H1 (cell line): ENCODE measurements around the gene CUL4A. TPM values are rescaled to one million over a fixed set of nuclear protein-coding genes. Genes with fewer than 3 reads are reported as not detected.

Experiments used
- CTCF ChIA-PET: fragments of 300-600 bp; sonication (Branson Sonifier 250); formaldehyde crosslinking; loops from one replicate; lab custom pipeline; 2021; ENCODE audit not compliant: partially characterized antibody; lab: Charles Lee
- POLR2A ChIA-PET: fragments of 300-600 bp; sonication (Branson Sonifier 250); formaldehyde crosslinking; loops from one replicate; lab custom pipeline; 2021; ENCODE audit warnings: inconsistent platforms; ENCODE audit not compliant: partially characterized antibody; lab: Charles Lee
- DNase-seq, 2 experiments: peaks; one replicate each; pipeline versions ENCODE4 v3.0.0 to v3.0.0-alpha.2; 2010 to 2022; ENCODE audit warnings: low spot score in 2 of 2, low read depth in 1 of 2, mixed read lengths in 1 of 2
- FAIRE-seq: peaks from 2 replicates; lab custom pipeline; 2011; peaks lifted over from hg19 to GRCh38; lab: Jason Lieb, UNC
- H2AFZ ChIP-seq: 2 replicates; pipeline ENCODE4 v1.8.1; 2012; ENCODE audit warnings: low read length, inconsistent platforms
- H2AK5ac ChIP-seq: 2 replicates; pipeline ENCODE4 v1.6.1; 2013; ENCODE audit warnings: low read depth, low read length
- H2BK120ac ChIP-seq: replicated peaks from 2 replicates; pipeline ENCODE3; 2013; ENCODE audit warnings: low read depth, low read length, inconsistent platforms
- H2BK12ac ChIP-seq: 2 replicates; pipeline ENCODE4 v1.6.1; 2013; ENCODE audit warnings: low read depth, low read length
- H2BK15ac ChIP-seq: 2 replicates; pipeline ENCODE4 v1.6.1; 2013; ENCODE audit warnings: low read length
- H2BK20ac ChIP-seq: 2 replicates; pipeline ENCODE4 v1.6.1; 2013; ENCODE audit warnings: low read length
- H2BK5ac ChIP-seq: 2 replicates; pipeline ENCODE4 v1.6.1; 2013; ENCODE audit warnings: low read depth, low read length
- H3K14ac ChIP-seq: 2 replicates; pipeline ENCODE4 v1.6.1; 2013; ENCODE audit warnings: inconsistent platforms; ENCODE audit not compliant: insufficient read length
- H3K18ac ChIP-seq: 2 replicates; pipeline ENCODE4 v1.6.1; 2013; ENCODE audit warnings: low read length; ENCODE audit errors: extremely low read depth
- H3K23ac ChIP-seq: 2 replicates; pipeline ENCODE4 v1.6.1; 2013; ENCODE audit warnings: inconsistent platforms; ENCODE audit not compliant: insufficient read length
- H3K23me2 ChIP-seq: 2 replicates; pipeline ENCODE4 v1.6.1; 2013; ENCODE audit warnings: low read depth, low read length
- H3K27ac ChIP-seq: 2 replicates; pipeline ENCODE4 v1.6.1; 2011; ENCODE audit warnings: low read depth, low read length, inconsistent platforms
- H3K27me3 ChIP-seq, 4 experiments: replicated peaks in 1 of 4; 1 replicate in 1 of 4; 2 replicates in 3 of 4; pipeline versions ENCODE4 v1.6.1 to v1.8.1; 2011 to 2013; ENCODE audit warnings: low read length in 3 of 4, mild to moderate bottlenecking in 3 of 4, inconsistent platforms in 2 of 4, mixed read lengths in 2 of 4, moderate library complexity in 1 of 4; ENCODE audit not compliant: control insufficient read depth in 3 of 4, insufficient read depth in 3 of 4; ENCODE audit errors: extremely low read depth in 1 of 4
- H3K36me3 ChIP-seq, 4 experiments: 2 replicates each; pipeline versions ENCODE4 v1.6.1 to v1.8.1; 2011 to 2013; ENCODE audit warnings: mild to moderate bottlenecking in 4 of 4, low read length in 3 of 4, moderate library complexity in 2 of 4, control low read depth in 1 of 4, inconsistent platforms in 1 of 4; ENCODE audit not compliant: insufficient read depth in 4 of 4, control insufficient read depth in 2 of 4
- H3K4ac ChIP-seq: replicated peaks from 2 replicates; pipeline ENCODE3; 2013; ENCODE audit warnings: low read length, low read depth, mixed read lengths, inconsistent platforms; ENCODE audit not compliant: insufficient read length
- H3K4me1 ChIP-seq, 4 experiments: replicated peaks in 1 of 4; 1 replicate in 1 of 4; 2 replicates in 3 of 4; pipeline versions ENCODE4 v1.6.1 to v1.8.1; 2011 to 2013; ENCODE audit warnings: low read length in 3 of 4, inconsistent platforms in 2 of 4, mixed read lengths in 1 of 4; ENCODE audit not compliant: insufficient read depth in 4 of 4, control insufficient read depth in 3 of 4
- H3K4me2 ChIP-seq, 2 experiments: 2 replicates each; pipeline versions ENCODE4 v1.6.1 to v1.8.1; 2011 to 2013; ENCODE audit warnings: low read depth in 2 of 2, low read length in 2 of 2, control low read depth in 1 of 2, inconsistent platforms in 1 of 2, mild to moderate bottlenecking in 1 of 2; ENCODE audit not compliant: insufficient read depth in 1 of 2
- H3K4me3 ChIP-seq, 4 experiments: fragments of 200-600, 300-600 bp in 1 of 4; sonication (generic), shearing (Covaris generic), sonication (Bioruptor Twin) in 1 of 4; 2 replicates each; pipeline versions ENCODE4 v1.5.1 to v1.8.1; 2011 to 2016; ENCODE audit warnings: low read length in 4 of 4, low read depth in 3 of 4, control low read depth in 2 of 4, inconsistent platforms in 2 of 4, mild to moderate bottlenecking in 2 of 4, mixed read lengths in 1 of 4, moderate library complexity in 1 of 4; ENCODE audit not compliant: insufficient read depth in 2 of 4; ENCODE audit errors: extremely low read depth in 1 of 4
- H3K56ac ChIP-seq: replicated peaks from 2 replicates; pipeline ENCODE3; 2013; ENCODE audit warnings: low read depth, mild to moderate bottlenecking, mixed read lengths, low read length, inconsistent platforms; ENCODE audit not compliant: insufficient read length
- H3K79me1 ChIP-seq: 2 replicates; pipeline ENCODE4 v1.6.1; 2013; ENCODE audit warnings: low read depth, low read length, control low read depth
- H3K79me2 ChIP-seq, 2 experiments: 2 replicates each; pipeline versions ENCODE4 v1.6.1 to v1.8.1; 2012 to 2013; ENCODE audit warnings: low read length in 2 of 2, mild to moderate bottlenecking in 2 of 2, inconsistent platforms in 1 of 2; ENCODE audit not compliant: insufficient read depth in 2 of 2, control insufficient read depth in 1 of 2
- H3K9ac ChIP-seq, 4 experiments: replicated peaks in 1 of 4; 1 replicate in 1 of 4; 2 replicates in 3 of 4; pipeline versions ENCODE4 v1.6.1 to v1.8.1; 2011 to 2013; ENCODE audit warnings: low read depth in 3 of 4, low read length in 3 of 4, control low read depth in 2 of 4, mild to moderate bottlenecking in 2 of 4, moderate library complexity in 2 of 4, inconsistent platforms in 1 of 4; ENCODE audit errors: extremely low read depth in 1 of 4
- H3K9me3 ChIP-seq, 2 experiments: 2 replicates each; pipeline versions ENCODE4 v1.6.1 to v1.8.1; 2012 to 2013; ENCODE audit warnings: mild to moderate bottlenecking in 2 of 2, moderate library complexity in 2 of 2, control low read depth in 1 of 2, inconsistent platforms in 1 of 2, low read depth in 1 of 2, low read length in 1 of 2, mixed read lengths in 1 of 2; ENCODE audit not compliant: insufficient read depth in 2 of 2
- H4K20me1 ChIP-seq, 2 experiments: replicated peaks in 1 of 2; 2 replicates each; pipeline versions ENCODE3 to v1.8.1; 2011 to 2013; ENCODE audit warnings: inconsistent platforms in 2 of 2, low read length in 2 of 2, mild to moderate bottlenecking in 1 of 2; ENCODE audit not compliant: insufficient read depth in 2 of 2, control insufficient read depth in 1 of 2
- H4K5ac ChIP-seq: 2 replicates; pipeline ENCODE4 v1.6.1; 2013; ENCODE audit warnings: low read length, low read depth, mixed read lengths, inconsistent platforms; ENCODE audit not compliant: insufficient read length
- H4K8ac ChIP-seq: 2 replicates; pipeline ENCODE4 v1.8.0; 2013; ENCODE audit warnings: mild to moderate bottlenecking, moderate library complexity, low read length, inconsistent platforms; ENCODE audit not compliant: insufficient read depth; ENCODE audit errors: extremely low read depth
- H4K91ac ChIP-seq: replicated peaks from 2 replicates; pipeline ENCODE3; 2013; ENCODE audit warnings: low read length, mixed read lengths, inconsistent platforms; ENCODE audit not compliant: insufficient read length
- ASH2L ChIP-seq: fragments of 200-600, 300-600 bp; sonication (generic); IDR thresholded peaks from one replicate; pipeline ENCODE4 v1.7.1; 2017; ENCODE audit warnings: low read length
- CEBPB ChIP-seq: IDR thresholded peaks from 2 replicates; pipeline ENCODE4 v1.6.1; 2012; ENCODE audit warnings: low read depth, low read length
- CREB1 ChIP-seq: IDR thresholded peaks from 2 replicates; pipeline ENCODE4 v1.6.1; 2012; ENCODE audit warnings: inconsistent platforms
- EP300 ChIP-seq, 2 experiments: IDR thresholded peaks; 1 replicate in 1 of 2; 2 replicates in 1 of 2; pipeline ENCODE4 v1.6.1; 2011 to 2012; ENCODE audit warnings: low read depth in 2 of 2, low read length in 2 of 2, mild to moderate bottlenecking in 2 of 2, borderline replicate concordance in 1 of 2, inconsistent platforms in 1 of 2, moderate library complexity in 1 of 2
- SAP30 ChIP-seq: fragments of 300-600 bp; sonication (generic); IDR thresholded peaks from 2 replicates; pipeline ENCODE4 v1.7.1; 2012; ENCODE audit warnings: low read length, moderate library complexity, mild to moderate bottlenecking, inconsistent platforms; ENCODE audit not compliant: insufficient read depth, insufficient replicate concordance
- WGBS, 2 experiments: shearing (Covaris generic) in 1 of 2; methylation state at CpG; one replicate each; pipeline versions ENCODE4 v1.1.6 to v1.1.7; 2013 to 2015; ENCODE audit warnings: low lambda C conversion rate in 2 of 2, mixed read lengths in 2 of 2, inconsistent platforms in 1 of 2, low coverage in 1 of 2, missing lambda C conversion rate in 1 of 2; ENCODE audit not compliant: insufficient replicate concordance in 2 of 2, insufficient coverage in 1 of 2, insufficient read length in 1 of 2; ENCODE audit errors: extremely low coverage in 1 of 2, missing lambda C conversion rate in 1 of 2; 5-methylcytosine and 5-hydroxymethylcytosine counted together
- polyA plus RNA-seq, 7 experiments: library from polyadenylated mRNA; depleted of rRNA in 3 of 7; stranded (reverse) in 5 of 7; unstranded in 2 of 7; fragments of >200 nt in 5 of 7; fragments of 200-250 nt in 2 of 7; gene quantifications; 1 replicate in 5 of 7; 2 replicates in 1 of 7; 4 replicates in 1 of 7; pipeline versions ENCODE4 v1.2.1 to v1.2.3, GENCODE V29; 2011 to 2013; ENCODE audit warnings: missing spikeins in 2 of 7, mixed read lengths in 2 of 7
- total RNA-seq: library from RNA; stranded (reverse); fragmentation: NEBNext Ultra II Directional; extraction: Animal tissue kit (Norgen Biotek cat#: 25700); gene quantifications from 2 replicates; pipeline ENCODE4 v1.2.1, GENCODE V29; 2021
- TF ChIP-seq, protein P1 (sequence below): IDR thresholded peaks from 2 replicates; pipeline ENCODE4 v1.6.1; 2012; ENCODE audit warnings: inconsistent platforms
- TF ChIP-seq, protein P2 (sequence below): IDR thresholded peaks from 2 replicates; pipeline ENCODE4 v1.6.1; 2012; ENCODE audit warnings: inconsistent platforms

CUL4A gene
- total and polyA plus RNA-seq, 2 of the 8 experiments (the other 6 are each of a cell fraction or from before 2014, with no cell fraction given) = 54.7 to 101 TPM

DNA sequence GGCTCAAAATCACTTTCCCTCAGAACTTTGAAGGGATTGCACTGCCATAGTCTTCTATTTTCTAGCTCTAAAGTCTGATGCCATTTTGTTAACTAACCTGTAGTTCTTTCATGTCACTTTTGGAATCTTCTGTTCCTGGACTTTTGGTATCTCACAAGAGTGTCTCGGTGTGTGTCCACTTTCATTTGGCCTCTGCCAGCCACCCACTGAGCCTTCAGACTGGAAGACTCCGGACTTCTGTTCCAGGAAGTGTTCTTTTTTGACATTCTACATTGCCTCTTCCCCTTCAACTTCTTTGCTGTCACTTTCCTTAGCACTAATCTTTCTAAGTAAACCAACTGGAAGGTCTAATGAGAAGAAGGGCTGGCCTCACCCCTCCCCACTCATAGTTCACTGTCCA lies 62.6 kb downstream of the CUL4A start:
- Histone ChIP-seq H2BK15ac (no peak overlapping the region), H3K9ac (no peak overlapping the region), H4K8ac (no peak overlapping the region), H3K79me2 (no peaks in the 10 kb centered on the region), H3K4me1 (no peaks in the 10 kb centered on the region), H4K20me1 (peaks cover 0 to 3% of the 10 kb centered on the region in 2 experiments), H4K91ac (no peak overlapping the region), H3K4me2 (no peak overlapping the region), H3K56ac (no peak overlapping the region), H2BK120ac (no peak overlapping the region), H3K9me3 (no peaks in the 10 kb centered on the region), H4K5ac (no peak overlapping the region), H2AK5ac (no peak overlapping the region), H3K27me3 (no peaks in the 10 kb centered on the region), H3K14ac (no peak overlapping the region), H2BK5ac (no peak overlapping the region), H2AFZ (no peak overlapping the region), H3K4ac (no peak overlapping the region), H3K79me1 (no peaks in the 10 kb centered on the region; the same call in 1 of the 2 replicates), H3K27ac (no peak overlapping the region), H2BK12ac (no peak overlapping the region), H3K23ac (no peak overlapping the region), H3K23me2 (no peaks in the 10 kb centered on the region), H2BK20ac (no peak overlapping the region), H3K36me3 (no peaks in the 10 kb centered on the region; a peak in 1 of 8 replicates), H3K4me3 (no peak overlapping the region), H3K18ac (no peak overlapping the region)
- no peak for FAIRE-seq
- TF ChIP-seq, protein P1, sequence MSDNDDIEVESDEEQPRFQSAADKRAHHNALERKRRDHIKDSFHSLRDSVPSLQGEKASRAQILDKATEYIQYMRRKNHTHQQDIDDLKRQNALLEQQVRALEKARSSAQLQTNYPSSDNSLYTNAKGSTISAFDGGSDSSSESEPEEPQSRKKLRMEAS = no peak
- TF ChIP-seq EP300 (IDR thresholded peaks at IDR 0.05; ENCODE audit: borderline replicate concordance in 1 of 2, low read depth in 2 of 2, low read length in 2 of 2) (no peak), SAP30 (no peak), CEBPB (no peak), ASH2L (no peak), CREB1 (no peak)
- TF ChIP-seq, protein P2, sequence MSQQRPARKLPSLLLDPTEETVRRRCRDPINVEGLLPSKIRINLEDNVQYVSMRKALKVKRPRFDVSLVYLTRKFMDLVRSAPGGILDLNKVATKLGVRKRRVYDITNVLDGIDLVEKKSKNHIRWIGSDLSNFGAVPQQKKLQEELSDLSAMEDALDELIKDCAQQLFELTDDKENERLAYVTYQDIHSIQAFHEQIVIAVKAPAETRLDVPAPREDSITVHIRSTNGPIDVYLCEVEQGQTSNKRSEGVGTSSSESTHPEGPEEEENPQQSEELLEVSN = no peak
- no peak for DNase-seq
- ChIA-PET POLR2A (interaction anchor here (1.4 to 1.5 kb wide), 2 partner anchors 53 to 54 kb away, joined by 3 read pairs; no protein-coding TSS in a partner anchor), CTCF (interaction anchor here (0.8 to 3.2 kb wide), 4 partner anchors 17 to 130 kb away, joined by 3 to 13 read pairs (median 8); no protein-coding TSS in a partner anchor)
- 93% methylated on average over 2 of the region's 2 CpGs; no CpG with 5 or more reads in 1 of the 2 experiments for whole genome bisulfite sequencing, 2 experiments
